Measurements from ENCODE around the gene SETD1A.

SETD1A gene

DNA sequence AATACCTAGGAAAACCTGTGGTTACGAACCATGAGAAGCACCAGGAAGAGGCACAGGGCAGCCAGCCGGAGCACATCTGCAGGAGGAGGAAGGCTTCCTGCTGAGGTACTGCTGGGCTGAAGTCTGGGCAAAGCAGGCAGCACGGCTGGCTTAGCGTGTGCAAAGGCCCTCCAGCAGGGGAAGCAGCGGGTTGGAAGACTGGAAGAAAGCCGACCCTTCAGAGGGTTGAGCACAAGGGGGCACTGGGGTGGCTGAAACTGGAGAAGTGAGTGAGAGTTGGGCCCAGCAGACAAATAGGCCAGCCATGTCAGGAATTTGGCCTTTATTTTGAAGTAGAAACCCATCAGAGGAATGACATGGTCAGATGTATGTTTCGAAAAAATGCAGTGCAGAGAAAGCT, 15.3 kb downstream of the SETD1A start:
- H3K4me1 ChIP-seq (ENCODE audit: insufficient read depth, low read length, poor library complexity, severe bottlenecking) = no peaks in the 10 kb centered on the region

DNA sequence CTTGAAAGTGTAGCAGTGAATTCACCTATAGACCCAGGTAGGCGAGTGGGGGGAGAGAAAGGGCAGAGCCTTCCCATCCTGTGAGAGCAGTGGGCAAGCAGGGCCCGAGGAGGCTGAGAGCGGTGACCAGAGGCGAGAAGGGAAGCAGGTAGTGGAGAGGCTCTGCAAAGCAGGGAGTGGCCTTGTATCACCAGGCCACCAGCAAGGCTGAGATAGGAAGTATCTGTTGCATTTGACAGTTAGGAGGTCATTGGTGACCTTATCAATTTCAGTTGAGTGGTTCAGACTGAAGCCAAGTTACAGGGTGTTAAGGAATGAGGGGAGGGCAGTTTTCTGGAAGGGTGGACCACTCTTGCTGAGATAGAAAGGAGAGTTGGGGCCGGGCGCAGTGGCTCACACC, 16.8 kb downstream of the SETD1A start:
- H3K9me3 ChIP-seq (ENCODE audit: insufficient read depth, low read depth, low read length) = no peaks in the 10 kb centered on the region
- H3K9ac ChIP-seq (ENCODE audit: low read depth, low read length, poor library complexity, severe bottlenecking) = no peak overlapping the region
- TF ChIP-seq, protein P1, sequence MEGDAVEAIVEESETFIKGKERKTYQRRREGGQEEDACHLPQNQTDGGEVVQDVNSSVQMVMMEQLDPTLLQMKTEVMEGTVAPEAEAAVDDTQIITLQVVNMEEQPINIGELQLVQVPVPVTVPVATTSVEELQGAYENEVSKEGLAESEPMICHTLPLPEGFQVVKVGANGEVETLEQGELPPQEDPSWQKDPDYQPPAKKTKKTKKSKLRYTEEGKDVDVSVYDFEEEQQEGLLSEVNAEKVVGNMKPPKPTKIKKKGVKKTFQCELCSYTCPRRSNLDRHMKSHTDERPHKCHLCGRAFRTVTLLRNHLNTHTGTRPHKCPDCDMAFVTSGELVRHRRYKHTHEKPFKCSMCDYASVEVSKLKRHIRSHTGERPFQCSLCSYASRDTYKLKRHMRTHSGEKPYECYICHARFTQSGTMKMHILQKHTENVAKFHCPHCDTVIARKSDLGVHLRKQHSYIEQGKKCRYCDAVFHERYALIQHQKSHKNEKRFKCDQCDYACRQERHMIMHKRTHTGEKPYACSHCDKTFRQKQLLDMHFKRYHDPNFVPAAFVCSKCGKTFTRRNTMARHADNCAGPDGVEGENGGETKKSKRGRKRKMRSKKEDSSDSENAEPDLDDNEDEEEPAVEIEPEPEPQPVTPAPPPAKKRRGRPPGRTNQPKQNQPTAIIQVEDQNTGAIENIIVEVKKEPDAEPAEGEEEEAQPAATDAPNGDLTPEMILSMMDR (conservative IDR thresholded peaks at IDR 0.05; ENCODE audit: low read length) = no peak
- no peak for TF ChIP-seq EZH2phosphoT487 (IDR thresholded peaks at IDR 0.05; ENCODE audit: borderline replicate concordance)
- H3K4me2 ChIP-seq (ENCODE audit: low read depth, low read length, poor library complexity, severe bottlenecking) = no peak overlapping the region
- no peaks in the 10 kb centered on the region for H3K9me2 ChIP-seq (replicated peaks; ENCODE audit: low read depth, low read length)
- H4K20me1 ChIP-seq (ENCODE audit: insufficient read depth, low read length, poor library complexity, severe bottlenecking) = no peaks in the 10 kb centered on the region
- H3K36me3 ChIP-seq (ENCODE audit: insufficient read depth, low read length) = peaks cover 58% of the 10 kb centered on the region; the same call in 1 of the 2 replicates
- no peaks in the 10 kb centered on the region for H3K4me1 ChIP-seq (ENCODE audit: insufficient read depth, low read length, poor library complexity, severe bottlenecking)
- H3K27me3 ChIP-seq (ENCODE audit: insufficient read depth, low read length, poor library complexity, severe bottlenecking) = no peaks in the 10 kb centered on the region
- H3K79me2 ChIP-seq (ENCODE audit: insufficient read depth, low read length) = no peaks in the 10 kb centered on the region
- H2AFZ ChIP-seq (ENCODE audit: low read length) = no peak overlapping the region
- no peak overlapping the region for H3K4me3 ChIP-seq (ENCODE audit: low read length, poor library complexity, severe bottlenecking)
- no peaks in the 10 kb centered on the region for H3F3A ChIP-seq (ENCODE audit: low read depth)

More for the DNA sequence above, 15.3 kb downstream of the SETD1A start:
- Histone ChIP-seq H3K79me2 (ENCODE audit: insufficient read depth, low read length) (no peaks in the 10 kb centered on the region), H3K9me2 (replicated peaks; ENCODE audit: low read depth, low read length) (no peaks in the 10 kb centered on the region), H3K9ac (ENCODE audit: low read depth, low read length, poor library complexity, severe bottlenecking) (no peak overlapping the region), H3K36me3 (ENCODE audit: insufficient read depth, low read length) (peaks cover 59% of the 10 kb centered on the region; the same call in 1 of the 2 replicates), H4K20me1 (ENCODE audit: insufficient read depth, low read length, poor library complexity, severe bottlenecking) (no peaks in the 10 kb centered on the region), H3K4me2 (ENCODE audit: low read depth, low read length, poor library complexity, severe bottlenecking) (no peak overlapping the region), H3K27me3 (ENCODE audit: insufficient read depth, low read length, poor library complexity, severe bottlenecking) (no peaks in the 10 kb centered on the region), H3K4me3 (ENCODE audit: low read length, poor library complexity, severe bottlenecking) (no peak overlapping the region), H2AFZ (ENCODE audit: low read length) (no peak overlapping the region), H3F3A (ENCODE audit: low read depth) (no peaks in the 10 kb centered on the region), H3K9me3 (ENCODE audit: insufficient read depth, low read depth, low read length) (no peaks in the 10 kb centered on the region)
- TF ChIP-seq EZH2phosphoT487 (IDR thresholded peaks at IDR 0.05; ENCODE audit: borderline replicate concordance) = no peak
- TF ChIP-seq, protein P1 (conservative IDR thresholded peaks at IDR 0.05; ENCODE audit: low read length) = peak; percentile 31; the same call in 1 of the 2 replicates

DNA sequence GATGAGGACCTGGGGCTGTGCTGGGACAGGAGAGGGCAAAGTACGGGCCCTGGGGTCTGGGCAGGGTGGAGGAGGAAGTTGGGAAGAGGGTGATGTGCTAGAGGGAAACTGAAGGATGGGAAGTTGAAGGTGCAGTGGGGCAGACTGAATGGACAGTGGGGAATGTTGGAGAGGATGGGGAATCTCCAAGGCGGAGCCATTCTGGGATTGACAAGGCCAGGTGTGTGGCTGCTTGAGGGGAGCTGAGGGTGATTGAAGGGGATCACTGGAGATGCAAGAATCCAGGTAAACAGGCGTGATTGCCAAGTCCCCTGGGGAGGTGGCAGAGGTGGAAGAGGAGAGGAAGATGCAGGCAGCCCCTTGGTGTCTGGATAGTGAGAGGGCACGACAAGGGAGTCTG, 18.9 kb downstream of the SETD1A start:
- Histone ChIP-seq H3K4me1 (ENCODE audit: insufficient read depth, low read length, poor library complexity, severe bottlenecking) (no peaks in the 10 kb centered on the region), H3K9me2 (replicated peaks; ENCODE audit: low read depth, low read length) (no peaks in the 10 kb centered on the region), H4K20me1 (ENCODE audit: insufficient read depth, low read length, poor library complexity, severe bottlenecking) (no peaks in the 10 kb centered on the region), H3K36me3 (ENCODE audit: insufficient read depth, low read length) (peaks cover 58% of the 10 kb centered on the region; the same call in 1 of the 2 replicates), H3K79me2 (ENCODE audit: insufficient read depth, low read length) (no peaks in the 10 kb centered on the region), H3K27me3 (ENCODE audit: insufficient read depth, low read length, poor library complexity, severe bottlenecking) (no peaks in the 10 kb centered on the region), H3K4me2 (ENCODE audit: low read depth, low read length, poor library complexity, severe bottlenecking) (no peak overlapping the region), H3K9me3 (ENCODE audit: insufficient read depth, low read depth, low read length) (no peaks in the 10 kb centered on the region), H3K9ac (ENCODE audit: low read depth, low read length, poor library complexity, severe bottlenecking) (no peak overlapping the region), H3F3A (ENCODE audit: low read depth) (no peaks in the 10 kb centered on the region), H2AFZ (ENCODE audit: low read length) (no peak overlapping the region), H3K4me3 (ENCODE audit: low read length, poor library complexity, severe bottlenecking) (no peak overlapping the region)
- TF ChIP-seq EZH2phosphoT487 (IDR thresholded peaks at IDR 0.05; ENCODE audit: borderline replicate concordance) = no peak
- TF ChIP-seq, protein P1 (conservative IDR thresholded peaks at IDR 0.05; ENCODE audit: low read length) = no peak

Data from Loucy (cell line).